ENCODE results near the gene NRXN3.

- no peak for TF ChIP-seq EZH2phosphoT487 (IDR thresholded peaks at IDR 0.05; ENCODE audit: insufficient read depth, low read depth)
- TF ChIP-seq EZH2 (IDR thresholded peaks at IDR 0.05; ENCODE audit: insufficient read depth, poor library complexity, severe bottlenecking), result no peak
Observed at GRCh38 chr14:79482825-79483224, 1312.7 kb downstream of the NRXN3 start.
